Non-pigmented ciliary epithelial cell (primary cell): ENCODE measurements around the gene SYNPR.

ENCODE experiments used
- DNase-seq: peaks from one replicate; pipeline ENCODE4 v3.0.0-alpha.2; 2010; ENCODE audit warnings: low read depth

Gene SYNPR

GRCh38 chr3:63384382-63384781 is 106.3 kb downstream of the SYNPR start:
- DNase-seq, result no peak

- DNase-seq, result no peak
These were observed 107.5 kb downstream of the SYNPR start for GRCh38 chr3:63385629-63386028.

- no peak for DNase-seq
These were observed 108.5 kb downstream of the SYNPR start for GRCh38 chr3:63386568-63386967.

GRCh38 chr3:63387568-63387967 is 109.5 kb downstream of the SYNPR start:
- DNase-seq, result peak; percentile 37

DNA sequence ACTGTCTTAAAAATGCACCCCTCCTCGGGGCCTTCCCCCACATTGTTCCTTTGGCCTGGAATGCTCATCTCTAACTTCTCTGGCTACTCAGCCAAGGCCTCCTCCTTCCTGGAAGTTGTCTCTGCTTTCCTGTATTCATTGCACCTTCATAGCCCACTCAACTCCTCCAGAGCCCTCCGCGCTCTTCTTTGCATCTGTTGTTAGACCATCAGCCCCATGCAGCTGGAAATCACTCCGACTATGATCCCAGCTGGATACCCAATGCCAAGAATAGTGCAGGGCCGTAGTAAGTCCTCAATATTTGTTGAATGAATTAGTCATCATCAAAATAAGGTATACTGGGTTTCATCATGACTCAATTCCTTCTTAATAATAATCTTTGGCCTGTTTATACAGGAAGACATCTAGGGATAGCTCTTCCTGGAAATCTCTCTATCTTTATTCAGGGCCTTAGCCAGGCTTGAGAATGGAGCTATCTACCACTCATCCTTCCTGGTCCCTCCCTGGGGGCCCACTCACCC is 112.7 kb downstream of the SYNPR start:
- DNase-seq, result peak; percentile 9

DNA sequence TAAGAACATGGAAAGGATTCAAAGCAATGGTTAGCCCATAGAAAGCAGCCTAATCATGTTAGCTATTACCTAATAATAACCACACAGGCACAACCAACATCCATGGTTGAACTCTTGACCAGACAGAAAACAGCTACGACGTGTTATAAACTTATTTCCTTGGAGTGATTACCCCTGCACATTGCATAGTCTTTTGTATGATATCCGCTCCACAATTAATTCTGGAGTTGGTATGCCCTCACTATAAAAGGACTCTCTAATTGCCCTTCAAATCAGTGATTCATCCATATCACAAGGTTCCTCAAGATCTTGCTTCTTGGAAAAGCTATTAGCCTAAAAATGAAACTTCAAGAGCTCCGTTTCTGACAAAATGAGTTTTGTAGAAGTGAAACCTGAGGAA is 117.9 kb downstream of the SYNPR start:
- DNase-seq, result no peak

GRCh38 chr3:63400246-63400860 is 122.2 kb downstream of the SYNPR start:
- DNase-seq, result no peak

- DNase-seq, result no peak
These were observed 127.8 kb downstream of the SYNPR start for GRCh38 chr3:63405882-63406281.

DNA sequence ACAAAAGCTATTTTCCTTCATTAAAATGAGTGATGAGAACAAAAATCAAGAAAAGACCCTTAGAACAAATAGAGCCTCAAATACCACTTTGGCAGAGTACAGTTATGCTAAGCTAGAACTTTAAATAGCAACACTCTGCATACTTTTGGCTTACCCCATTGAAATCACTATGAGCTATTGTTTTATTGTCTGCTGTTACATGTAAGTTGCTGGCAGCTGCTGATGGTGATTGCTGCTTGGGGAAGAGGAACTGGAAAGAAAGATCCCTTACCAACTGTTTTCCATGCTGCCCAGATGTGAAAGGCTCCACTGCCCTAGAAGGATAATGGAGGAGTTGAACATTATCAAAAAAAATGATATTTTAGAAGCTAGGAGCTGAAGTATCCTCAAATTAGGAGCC is 135.4 kb downstream of the SYNPR start:
- DNase-seq, result no peak

GRCh38 chr3:63414607-63415006 is 136.5 kb downstream of the SYNPR start:
- DNase-seq, result no peak

- no peak for DNase-seq
These were observed 151.8 kb downstream of the SYNPR start for GRCh38 chr3:63429905-63430304.

- no peak for DNase-seq
These were observed 152.8 kb downstream of the SYNPR start for GRCh38 chr3:63430875-63431274.

GRCh38 chr3:63437858-63438257 is 159.8 kb downstream of the SYNPR start:
- no peak for DNase-seq

DNA sequence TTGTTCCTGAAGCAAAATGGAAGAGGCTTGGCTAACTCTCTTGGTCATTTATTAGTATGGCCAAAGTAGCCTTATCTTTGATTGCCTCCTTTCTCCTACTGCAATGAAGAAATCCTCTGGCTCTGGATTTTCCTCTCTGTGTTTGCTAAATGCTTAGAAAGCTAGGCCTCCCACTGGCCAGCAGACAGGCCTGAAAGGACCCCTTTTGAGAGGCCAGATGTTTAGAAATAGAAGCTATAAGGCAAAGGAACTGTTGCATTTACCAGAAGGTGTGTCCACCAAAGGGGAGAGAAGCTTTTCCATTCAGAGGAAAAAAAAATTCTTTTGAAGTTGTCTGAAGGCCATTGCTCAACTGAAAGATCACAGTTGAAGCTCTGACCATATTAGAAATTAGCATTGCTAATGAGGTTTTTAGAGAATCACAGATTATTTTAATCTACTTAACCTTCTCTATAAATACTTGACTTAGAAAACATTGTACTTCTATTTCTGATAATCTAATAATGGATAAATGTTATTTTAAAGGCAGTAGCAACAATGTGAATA is 160.8 kb downstream of the SYNPR start:
- no peak for DNase-seq

DNA sequence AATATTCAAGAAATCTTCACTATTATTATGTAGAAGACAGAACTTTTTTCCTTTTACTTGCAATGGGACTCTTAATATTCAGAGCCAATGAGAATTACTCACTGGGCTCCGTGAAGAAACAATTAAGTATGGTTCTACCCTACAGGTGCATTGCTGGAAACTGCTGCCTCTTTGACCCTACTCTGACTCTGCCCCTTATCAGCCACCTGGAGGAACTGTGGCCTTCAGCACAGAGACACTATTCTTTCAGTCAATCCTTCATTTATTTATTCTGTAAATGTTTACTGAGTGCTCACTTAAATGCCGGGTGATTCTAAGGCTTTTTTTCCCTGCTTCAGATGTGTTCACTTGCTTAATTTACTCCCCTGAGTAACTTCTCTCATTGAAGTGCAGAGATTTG is 163.2 kb downstream of the SYNPR start:
- DNase-seq, result no peak

- no peak for DNase-seq
These were observed 164.8 kb downstream of the SYNPR start for GRCh38 chr3:63442918-63443317.

- no peak for DNase-seq
These were observed 171.9 kb downstream of the SYNPR start for GRCh38 chr3:63450023-63450422.

GRCh38 chr3:63450634-63451363 is 172.7 kb downstream of the SYNPR start:
- no peak for DNase-seq

- DNase-seq, result no peak
These were observed 178.8 kb downstream of the SYNPR start for GRCh38 chr3:63456901-63457300.

DNA sequence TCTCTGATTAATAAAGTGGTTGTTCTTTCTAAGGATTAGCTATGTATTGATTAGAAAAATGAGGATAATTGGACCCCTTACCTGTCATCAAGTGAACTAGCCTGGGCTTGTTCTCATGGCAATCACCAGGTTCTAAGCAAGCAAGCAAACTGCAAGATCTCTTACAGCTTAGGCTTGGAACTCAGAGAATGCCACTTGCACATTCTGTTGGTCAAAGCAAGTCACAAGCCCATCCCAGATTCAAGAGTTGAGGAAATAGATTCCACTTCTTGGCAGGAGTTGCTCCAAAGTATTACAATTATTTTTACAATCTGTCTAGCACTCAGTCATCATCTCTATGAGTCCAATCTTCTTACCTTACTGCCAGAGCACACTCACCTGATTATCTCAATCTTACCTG is 180.3 kb downstream of the SYNPR start:
- DNase-seq, result no peak

GRCh38 chr3:63462732-63463131 is 184.6 kb downstream of the SYNPR start:
- DNase-seq, result no peak

GRCh38 chr3:63467392-63467791 is 189.3 kb downstream of the SYNPR start:
- DNase-seq, result no peak

DNA sequence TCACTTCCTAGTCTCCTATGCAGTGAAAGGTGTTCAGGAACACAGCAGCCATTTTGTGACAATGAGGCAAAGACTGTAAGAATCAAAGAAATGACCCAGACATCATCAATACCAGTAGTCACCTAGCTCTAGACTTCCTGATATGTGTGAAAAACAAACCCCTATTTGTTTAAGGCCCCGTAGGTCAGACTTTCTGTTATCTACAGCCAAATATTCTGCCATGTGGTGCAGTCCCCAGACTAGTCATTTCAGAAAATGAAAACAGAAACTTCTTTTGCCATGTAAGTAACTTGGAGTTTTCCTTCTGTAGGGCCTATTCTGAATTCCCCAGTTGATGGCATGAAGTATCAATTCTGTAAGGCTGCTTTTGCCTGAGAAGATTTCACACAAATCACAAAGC is 192.6 kb downstream of the SYNPR start:
- no peak for DNase-seq
